ENCODE data around the gene FARSA. TPM values are rescaled to one million over a fixed set of nuclear protein-coding genes. Genes with fewer than 3 reads are reported as not detected.
"Not testable (repeated sequence)": the region's sequence is repeated elsewhere in the genome, so short reads cannot be mapped to it uniquely, and the experiment has no call there.

The FARSA gene
- total and polyA plus RNA-seq, 2 donors (not counting 3 experiments of a cell fraction or from before 2014, with no cell fraction given): 51.8 to 77.4 TPM

GRCh38 chr19:12890787-12891552 lies 42.5 kb downstream of the FARSA start, which contains the start of gene GCDH:
Gene GCDH, plus strand, starts transcription at chr19:12891160. Its CDS starts 145 bp downstream, at chr19:12891305.
- no peaks in the 10 kb centered on the region for H4K20me1 ChIP-seq (replicated peaks; ENCODE audit: control insufficient read depth, extremely low read depth, insufficient read depth, low read length)
- peak; percentile 100 for FAIRE-seq
- peaks cover 0 to under 1% of the 10 kb centered on the region in 2 experiments for H3K36me3 ChIP-seq (ENCODE audit: control insufficient read depth in 2 of 2, extremely low read depth in 1 of 2, insufficient read depth in 2 of 2, low read length in 2 of 2)
- H3K79me2 ChIP-seq (ENCODE audit: control insufficient read depth, insufficient read depth, low read length): no peaks in the 10 kb centered on the region
- intact Hi-C loops (cut with micrococcal nuclease) (loop anchor here (2.0 kb wide), 1 partner anchor 48 kb away; the partner anchor contains the start of gene CALR), dilution Hi-C loops (cut with MboI; ENCODE audit: extremely low pct_ligation_motif_present, low sequenced_read_pairs) (no loop called here)
- H3K4me2 ChIP-seq (ENCODE audit: insufficient read depth, low read length): peak within 1 kb of the TSS; percentile 86
- H3K4me3 ChIP-seq (replicated peaks in 1 of 3; ENCODE audit: insufficient read depth in 1 of 3, low read depth in 1 of 3, low read length in 3 of 3): peak within 1 kb of the TSS; percentile 40 to 79 (median 68)
- peak within 1 kb of the TSS; percentile 97 for H2AFZ ChIP-seq (ENCODE audit: low read depth, low read length)
- peak; percentile 99 for DNase-seq (ENCODE audit: low read depth, low spot score)
- ChIA-PET CTCF (interaction anchor here (0.8 to 2.1 kb wide), 6 partner anchors 9 to 74 kb away, joined by 3 to 12 read pairs (median 4); partner anchors contain the start of genes DNASE2 and FARSA), POLR2A (interaction anchor here (0.5 to 1.1 kb wide), 5 partner anchors 9 to 205 kb away, joined by 3 to 8 read pairs (median 4); partner anchors contain the start of gene SYCE2)
- no peak within 1 kb of the TSS for H3K27ac ChIP-seq (ENCODE audit: insufficient read depth, low read depth, low read length)
- H3K9me3 ChIP-seq (replicated peaks; ENCODE audit: control insufficient read depth, insufficient read depth, low read length): no peaks in the 10 kb centered on the region
- no peak for TF ChIP-seq GATA2 (IDR thresholded peaks at IDR 0.05; ENCODE audit: insufficient read depth, insufficient read length, low read depth, low read length)
- peak; percentile 47 for TF ChIP-seq POLR2AphosphoS5 (IDR thresholded peaks at IDR 0.05; ENCODE audit: insufficient read depth, low read depth, low read length)
- H3K9ac ChIP-seq (replicated peaks; ENCODE audit: extremely low read depth, insufficient read depth, low read length): peak within 1 kb of the TSS; percentile 61
- peaks cover 10% of the 10 kb centered on the region for H3K4me1 ChIP-seq (ENCODE audit: control insufficient read depth, extremely low read depth, insufficient read depth, low read length)
- no TSS peak for BruUV-seq (replicated peaks)
- no peaks in the 10 kb centered on the region for H3K9me1 ChIP-seq (replicated peaks; ENCODE audit: control insufficient read depth, extremely low read depth, insufficient read depth, low read length)
- peaks cover 5% of the 10 kb centered on the region in 2 experiments for H3K27me3 ChIP-seq (ENCODE audit: control insufficient read depth in 2 of 2, insufficient read depth in 2 of 2, low read length in 2 of 2)

GRCh38 chr19:12890299-12890786 lies 43.2 kb downstream of the FARSA start:
- H3K9me3 ChIP-seq (replicated peaks; ENCODE audit: control insufficient read depth, insufficient read depth, low read length); dilution Hi-C loops (cut with MboI; ENCODE audit: extremely low pct_ligation_motif_present, low sequenced_read_pairs): not testable (repeated sequence)
- CTCF ChIA-PET: interaction anchor here (0.9 to 2.1 kb wide), 5 partner anchors 9 to 75 kb away, joined by 3 to 12 read pairs (median 5); partner anchors contain the start of gene DNASE2

More at GRCh38 chr19:12890299-12890786, 43.2 kb downstream of the FARSA start:
- POLR2A ChIA-PET: interaction anchor here (0.5 to 1.1 kb wide), 4 partner anchors 8 to 29 kb away, joined by 3 to 5 read pairs (median 4); partner anchors contain the start of gene SYCE2
- FAIRE-seq; H3K4me1 ChIP-seq (ENCODE audit: control insufficient read depth, extremely low read depth, insufficient read depth, low read length); H3K27ac ChIP-seq (ENCODE audit: insufficient read depth, low read depth, low read length); H4K20me1 ChIP-seq (replicated peaks; ENCODE audit: control insufficient read depth, extremely low read depth, insufficient read depth, low read length); BruUV-seq (replicated peaks); H3K4me3 ChIP-seq (replicated peaks in 1 of 3; ENCODE audit: insufficient read depth in 1 of 3, low read depth in 1 of 3, low read length in 3 of 3); H3K79me2 ChIP-seq (ENCODE audit: control insufficient read depth, insufficient read depth, low read length); H3K9ac ChIP-seq (replicated peaks; ENCODE audit: extremely low read depth, insufficient read depth, low read length); DNase-seq (ENCODE audit: low read depth, low spot score); H3K9me1 ChIP-seq (replicated peaks; ENCODE audit: control insufficient read depth, extremely low read depth, insufficient read depth, low read length); H3K36me3 ChIP-seq (ENCODE audit: control insufficient read depth in 2 of 2, extremely low read depth in 1 of 2, insufficient read depth in 2 of 2, low read length in 2 of 2); H3K27me3 ChIP-seq (ENCODE audit: control insufficient read depth in 2 of 2, insufficient read depth in 2 of 2, low read length in 2 of 2): not testable (repeated sequence)
- intact Hi-C loops (cut with micrococcal nuclease): loop anchor here (2.0 kb wide), 1 partner anchor 48 kb away; the partner anchor contains the start of gene CALR
- peak overlapping the region; percentile 86 for H3K4me2 ChIP-seq (ENCODE audit: insufficient read depth, low read length)
- peak overlapping the region; percentile 36 for H2AFZ ChIP-seq (ENCODE audit: low read depth, low read length)

All from endothelial cell of umbilical vein (primary cell).